Measurements from ENCODE around the gene TRAPPC13. TPM values are rescaled to one million over a fixed set of nuclear protein-coding genes. Genes with fewer than 3 reads are reported as not detected.
A peak's percentile ranks its signal among the peaks of the same experiment; 100 is the strongest.

TRAPPC13 gene
- total and polyA plus RNA-seq, 9 donors: 10.5 to 21.5 (median 13.2) TPM

DNA sequence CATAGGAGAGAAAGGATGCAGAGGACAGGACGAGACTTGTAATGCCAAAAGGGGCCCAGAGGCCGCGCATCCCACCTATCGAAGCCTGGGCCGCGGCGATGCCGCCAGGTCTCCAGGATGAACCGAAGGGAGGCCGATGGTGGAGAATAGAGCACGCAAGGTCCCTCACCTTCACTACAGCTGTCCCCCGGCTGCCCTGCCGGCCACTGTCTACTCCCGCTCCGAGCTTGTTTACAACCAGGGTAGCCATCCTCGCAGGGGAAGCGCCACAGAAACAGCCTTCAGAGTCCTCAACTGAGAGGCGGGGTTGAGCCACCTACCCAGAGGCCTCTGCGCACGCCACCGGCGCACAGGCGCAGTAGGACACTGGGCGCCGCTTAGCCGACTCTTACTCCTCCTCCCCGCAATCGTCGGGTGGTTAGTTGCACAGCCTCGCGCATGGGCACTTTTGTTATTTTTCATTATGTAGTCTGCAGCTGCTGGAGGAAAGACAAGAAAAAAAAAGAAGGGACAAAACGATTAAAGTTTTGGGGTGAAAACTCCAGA, 729 bp upstream of the TRAPPC13 start, which contains the start of gene TRIM23:
TSS of gene TRIM23 (minus strand) at position 309 of the 546 bp plus-strand sequence. CDS start at position 250, 59 bp downstream.
- DNase-seq: peak; percentile 87 to 92 (median 89)
- WGBS, 3 donors: 0 to 1% (median 0%) methylated on average over 32 of the region's 32 CpGs
- Histone ChIP-seq H3K27me3 (no peaks in the 10 kb centered on the region), H3K4me3 (peak within 1 kb of the TSS; percentile 65), H3K4me1 (ENCODE audit: insufficient read depth) (peaks cover 9% of the 10 kb centered on the region), H3K9me3 (no peaks in the 10 kb centered on the region), H3K27ac (peak within 1 kb of the TSS; percentile 68 to 76), H3K36me3 (no peaks in the 10 kb centered on the region)
- TF ChIP-seq EP300 (IDR thresholded peaks at IDR 0.05) (no peak), POLR2A (IDR thresholded peaks at IDR 0.05) (peak; percentile 38)
- intact Hi-C loops (cut with DNase I): no loop called here

DNA sequence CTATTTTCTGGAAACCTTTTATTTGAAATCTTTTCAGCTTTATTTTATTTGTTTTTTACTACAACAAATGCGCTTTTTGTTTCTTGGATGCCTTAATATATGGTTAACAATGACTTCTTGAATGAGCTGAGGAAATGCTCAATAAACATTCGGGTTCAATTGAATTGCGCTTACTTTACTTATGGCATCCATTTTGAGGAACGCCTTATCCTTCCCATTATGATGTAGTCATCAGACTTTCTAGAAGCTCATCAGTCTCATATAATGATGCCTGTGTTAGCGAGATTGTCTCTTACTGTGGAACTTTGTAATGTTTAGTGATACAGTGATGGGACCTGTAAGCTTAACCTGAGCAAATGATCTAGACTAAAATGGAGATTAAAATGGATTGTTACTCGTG, 916 bp downstream of the TRAPPC13 start:
- peak overlapping the region; percentile 65 for H3K4me3 ChIP-seq
- H3K9me3 ChIP-seq: no peaks in the 10 kb centered on the region
- H3K4me1 ChIP-seq (ENCODE audit: insufficient read depth): peaks cover 9% of the 10 kb centered on the region
- intact Hi-C loops (cut with DNase I): no loop called here
- H3K36me3 ChIP-seq: no peaks in the 10 kb centered on the region
- no peaks in the 10 kb centered on the region for H3K27me3 ChIP-seq
- DNase-seq: no peak
- H3K27ac ChIP-seq: no peak overlapping the region
- TF ChIP-seq POLR2A (IDR thresholded peaks at IDR 0.05) (no peak), EP300 (IDR thresholded peaks at IDR 0.05) (no peak)
- TF ChIP-seq, protein P1, sequence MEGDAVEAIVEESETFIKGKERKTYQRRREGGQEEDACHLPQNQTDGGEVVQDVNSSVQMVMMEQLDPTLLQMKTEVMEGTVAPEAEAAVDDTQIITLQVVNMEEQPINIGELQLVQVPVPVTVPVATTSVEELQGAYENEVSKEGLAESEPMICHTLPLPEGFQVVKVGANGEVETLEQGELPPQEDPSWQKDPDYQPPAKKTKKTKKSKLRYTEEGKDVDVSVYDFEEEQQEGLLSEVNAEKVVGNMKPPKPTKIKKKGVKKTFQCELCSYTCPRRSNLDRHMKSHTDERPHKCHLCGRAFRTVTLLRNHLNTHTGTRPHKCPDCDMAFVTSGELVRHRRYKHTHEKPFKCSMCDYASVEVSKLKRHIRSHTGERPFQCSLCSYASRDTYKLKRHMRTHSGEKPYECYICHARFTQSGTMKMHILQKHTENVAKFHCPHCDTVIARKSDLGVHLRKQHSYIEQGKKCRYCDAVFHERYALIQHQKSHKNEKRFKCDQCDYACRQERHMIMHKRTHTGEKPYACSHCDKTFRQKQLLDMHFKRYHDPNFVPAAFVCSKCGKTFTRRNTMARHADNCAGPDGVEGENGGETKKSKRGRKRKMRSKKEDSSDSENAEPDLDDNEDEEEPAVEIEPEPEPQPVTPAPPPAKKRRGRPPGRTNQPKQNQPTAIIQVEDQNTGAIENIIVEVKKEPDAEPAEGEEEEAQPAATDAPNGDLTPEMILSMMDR (IDR thresholded peaks at IDR 0.05): no peak
- WGBS, 3 donors: 61 to 66% (median 61%) methylated on average over 6 of the region's 6 CpGs

DNA sequence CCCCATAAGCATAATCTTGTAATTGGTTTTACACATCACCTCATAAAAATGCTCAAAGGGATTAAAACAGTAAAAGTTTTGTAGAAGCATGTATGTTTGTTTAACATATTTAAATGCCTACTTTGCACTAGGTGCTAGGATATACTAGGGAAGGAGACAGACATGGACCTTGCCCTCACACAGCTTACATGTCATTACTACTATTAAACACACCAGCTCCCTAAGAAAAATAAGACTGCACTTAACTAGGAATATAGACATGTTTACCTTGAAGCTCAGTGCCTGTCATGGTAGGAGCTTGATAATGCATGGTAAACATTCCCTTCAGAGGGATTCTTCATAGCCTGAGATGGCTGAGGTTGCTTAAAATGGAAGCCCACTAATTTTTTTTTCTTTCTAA, 6.2 kb downstream of the TRAPPC13 start:
- DNase-seq: no peak
- TF ChIP-seq POLR2A (IDR thresholded peaks at IDR 0.05) (no peak), EP300 (IDR thresholded peaks at IDR 0.05) (no peak)
- TF ChIP-seq, protein P1 (IDR thresholded peaks at IDR 0.05): no peak
- Histone ChIP-seq H3K9me3 (no peaks in the 10 kb centered on the region), H3K4me3 (no peak overlapping the region), H3K27me3 (no peaks in the 10 kb centered on the region), H3K4me1 (ENCODE audit: insufficient read depth) (no peaks in the 10 kb centered on the region), H3K27ac (no peak overlapping the region), H3K36me3 (no peaks in the 10 kb centered on the region)
- intact Hi-C loops (cut with DNase I): no loop called here

DNA sequence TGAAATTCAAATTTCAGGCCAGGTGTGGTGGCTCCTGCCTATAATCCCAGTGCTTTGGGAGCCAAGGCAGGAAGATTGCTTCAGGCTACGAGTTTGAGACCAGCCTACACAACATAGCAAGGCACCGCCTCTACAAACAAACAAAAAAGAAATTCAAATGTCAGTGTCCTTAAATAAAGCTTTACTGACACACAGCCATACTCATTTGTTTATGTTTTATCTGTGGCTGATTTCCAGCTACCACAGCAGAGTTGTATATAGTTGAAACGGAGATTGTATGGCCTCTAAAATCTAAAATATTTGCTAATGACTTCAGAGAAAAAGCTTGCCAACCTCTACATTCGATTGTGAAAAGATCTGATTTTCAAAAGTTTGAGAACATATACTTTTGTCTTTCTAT, 15.4 kb downstream of the TRAPPC13 start:
- TF ChIP-seq, protein P1 (IDR thresholded peaks at IDR 0.05): no peak
- TF ChIP-seq POLR2A (IDR thresholded peaks at IDR 0.05): no peak
- TF ChIP-seq EP300 (IDR thresholded peaks at IDR 0.05): no peak
- intact Hi-C loops (cut with DNase I): no loop called here
- DNase-seq: no peak
- no peaks in the 10 kb centered on the region for H3K9me3 ChIP-seq
- H3K36me3 ChIP-seq: no peaks in the 10 kb centered on the region
- H3K4me3 ChIP-seq: no peak overlapping the region
- H3K27ac ChIP-seq: no peak overlapping the region
- no peaks in the 10 kb centered on the region for H3K27me3 ChIP-seq
- H3K4me1 ChIP-seq (ENCODE audit: insufficient read depth): no peaks in the 10 kb centered on the region
- WGBS, 3 donors: 78 to 89% (median 88%) methylated on average over 4 of the region's 4 CpGs

DNA sequence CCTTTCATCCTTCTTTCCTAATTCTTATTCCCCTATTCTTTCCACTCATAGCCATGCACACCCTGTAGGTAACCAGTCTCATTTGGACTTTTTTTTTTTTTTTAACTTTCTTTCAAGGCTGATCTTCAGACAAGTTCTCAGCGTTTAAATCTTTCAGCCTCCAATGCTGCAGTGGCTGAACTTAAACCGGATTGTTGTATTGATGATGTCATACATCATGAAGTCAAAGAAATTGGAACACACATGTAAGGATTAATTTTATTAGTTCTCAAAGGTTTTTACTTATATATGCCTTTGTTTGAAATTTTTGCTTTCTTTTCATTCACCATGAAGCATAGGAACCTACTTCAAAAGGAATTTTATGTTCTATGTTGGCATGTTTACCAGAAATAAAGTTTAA, 22.1 kb downstream of the TRAPPC13 start:
- TF ChIP-seq POLR2A (IDR thresholded peaks at IDR 0.05) (no peak), EP300 (IDR thresholded peaks at IDR 0.05) (no peak)
- TF ChIP-seq, protein P1 (IDR thresholded peaks at IDR 0.05): no peak
- no peaks in the 10 kb centered on the region for H3K36me3 ChIP-seq
- no peak overlapping the region for H3K4me3 ChIP-seq
- DNase-seq: no peak
- no peaks in the 10 kb centered on the region for H3K9me3 ChIP-seq
- no peaks in the 10 kb centered on the region for H3K4me1 ChIP-seq (ENCODE audit: insufficient read depth)
- intact Hi-C loops (cut with DNase I): no loop called here
- H3K27me3 ChIP-seq: no peaks in the 10 kb centered on the region
- WGBS, 3 donors: 75 to 82% (median 80%) methylated on average over 2 of the region's 2 CpGs
- no peak overlapping the region for H3K27ac ChIP-seq
